ENCODE measurements around the gene CCDC127.
"Not testable (repeated sequence)": the region's sequence is repeated elsewhere in the genome, so short reads cannot be mapped to it uniquely, and the experiment has no call there.

The CCDC127 gene

GRCh38 chr5:233426-233825, 15.5 kb upstream of the CCDC127 start:
- DNase-seq = not testable (repeated sequence)

GRCh38 chr5:231661-232060, 13.7 kb upstream of the CCDC127 start:
- no peak for DNase-seq

GRCh38 chr5:230711-231110, 12.8 kb upstream of the CCDC127 start:
- no peak for DNase-seq

- no peak for DNase-seq
These were observed 10.9 kb upstream of the CCDC127 start for GRCh38 chr5:228886-229285.

- not testable (repeated sequence) for DNase-seq
These were observed 9.4 kb upstream of the CCDC127 start for GRCh38 chr5:227375-227774.

- DNase-seq = no peak
These were observed 7.4 kb upstream of the CCDC127 start for GRCh38 chr5:225334-225733.

- no peak for DNase-seq
These were observed 5.8 kb upstream of the CCDC127 start for GRCh38 chr5:223791-224190.

- not testable (repeated sequence) for DNase-seq
These were observed 5.2 kb upstream of the CCDC127 start for GRCh38 chr5:222951-223715.

GRCh38 chr5:219991-220390, 2.0 kb upstream of the CCDC127 start:
- DNase-seq = no peak

GRCh38 chr5:219460-219863, 1.5 kb upstream of the CCDC127 start:
- DNase-seq = no peak

- no peak for DNase-seq
These were observed 721 bp upstream of the CCDC127 start for GRCh38 chr5:218457-219291.

GRCh38 chr5:216076-216475, 1.9 kb downstream of the CCDC127 start:
- DNase-seq = not testable (repeated sequence)

- DNase-seq = not testable (repeated sequence)
These were observed 2.7 kb downstream of the CCDC127 start for GRCh38 chr5:215256-215655.

- no peak for DNase-seq
These were observed 4.1 kb downstream of the CCDC127 start for GRCh38 chr5:213803-214395.

GRCh38 chr5:208449-209114, 9.4 kb downstream of the CCDC127 start:
- no peak for DNase-seq

- no peak for DNase-seq
These were observed 10.4 kb downstream of the CCDC127 start for GRCh38 chr5:207599-207998.

GRCh38 chr5:206927-207536, 10.9 kb downstream of the CCDC127 start:
- DNase-seq = no peak

GRCh38 chr5:206406-206805, 11.5 kb downstream of the CCDC127 start:
- no peak for DNase-seq

- DNase-seq = no peak
These were observed 12.8 kb downstream of the CCDC127 start for GRCh38 chr5:204966-205670.

- no peak for DNase-seq
These were observed 13.5 kb downstream of the CCDC127 start for GRCh38 chr5:204462-204861.

- no peak for DNase-seq
These were observed 14.0 kb downstream of the CCDC127 start for GRCh38 chr5:204001-204400.
